ENCODE results near the gene OR1N2.
"Not testable (repeated sequence)": the region's sequence is repeated elsewhere in the genome, so short reads cannot be mapped to it uniquely, and the experiment has no call there.

The OR1N2 gene, protein sequence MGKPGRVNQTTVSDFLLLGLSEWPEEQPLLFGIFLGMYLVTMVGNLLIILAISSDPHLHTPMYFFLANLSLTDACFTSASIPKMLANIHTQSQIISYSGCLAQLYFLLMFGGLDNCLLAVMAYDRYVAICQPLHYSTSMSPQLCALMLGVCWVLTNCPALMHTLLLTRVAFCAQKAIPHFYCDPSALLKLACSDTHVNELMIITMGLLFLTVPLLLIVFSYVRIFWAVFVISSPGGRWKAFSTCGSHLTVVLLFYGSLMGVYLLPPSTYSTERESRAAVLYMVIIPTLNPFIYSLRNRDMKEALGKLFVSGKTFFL

DNA sequence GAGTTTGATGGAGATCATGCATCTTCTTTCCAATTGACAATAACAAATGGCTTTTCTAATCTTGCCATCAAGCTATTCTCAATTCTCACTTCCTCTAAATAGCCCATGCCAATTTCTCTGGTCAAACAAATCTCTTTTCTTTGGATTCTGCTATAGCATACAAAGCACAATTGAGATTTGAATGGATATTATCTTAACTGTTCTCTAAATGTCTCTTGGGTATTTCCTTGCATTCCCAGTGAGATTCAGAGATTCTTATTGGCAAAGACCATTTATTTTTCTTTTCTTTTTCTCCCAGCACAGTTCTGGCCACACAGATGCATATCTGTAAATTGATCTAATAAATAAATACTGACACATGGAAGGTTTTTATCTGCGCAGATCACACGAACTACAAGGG, at the start of gene OR1N2:
OR1N2 (plus strand) TSS at position 301 of the 400 bp plus-strand sequence. CDS start 100 bp downstream, outside the sequence.
- no peak for DNase-seq

DNA sequence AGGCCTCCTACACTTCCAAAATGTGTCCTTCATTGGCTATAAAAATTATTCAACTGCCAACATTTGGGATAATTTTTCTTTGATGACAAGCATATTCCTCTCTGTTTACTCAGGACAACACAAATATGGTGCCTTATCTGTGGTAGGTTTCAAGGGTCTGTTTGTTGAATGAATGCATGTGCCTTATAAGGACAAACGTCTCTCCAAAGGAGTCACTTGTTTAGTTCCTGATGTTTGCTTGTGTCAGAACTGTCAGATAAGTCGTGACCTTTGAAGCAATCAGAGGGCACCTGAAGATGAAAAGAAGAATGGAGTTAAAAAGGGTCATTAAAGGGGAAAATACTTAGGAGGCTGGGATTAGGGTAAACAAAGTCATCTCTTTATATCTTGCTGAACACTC, 45.9 kb upstream of the OR1N2 start:
- no peak for DNase-seq

DNA sequence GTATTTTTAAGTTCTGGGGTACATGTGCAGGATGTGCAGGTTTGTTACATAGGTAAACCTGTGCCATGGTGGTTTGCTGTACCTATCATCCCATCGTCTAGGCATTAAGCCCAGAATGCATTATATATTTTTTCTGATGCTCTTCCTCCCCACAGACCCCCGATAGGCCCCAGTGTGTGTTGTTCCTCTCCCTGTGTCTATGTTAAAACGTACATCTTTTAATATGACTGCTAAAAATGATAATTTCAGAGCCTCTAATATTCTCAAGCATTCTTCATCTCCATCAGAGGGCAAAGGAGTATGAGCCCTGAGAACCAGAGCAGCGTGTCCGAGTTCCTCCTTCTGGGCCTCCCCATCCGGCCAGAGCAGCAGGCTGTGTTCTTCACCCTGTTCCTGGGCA, 42.4 kb upstream of the OR1N2 start, which contains the start of gene OR1J2:
OR1J2 (plus strand) TSS at position 301 of the 400 bp plus-strand sequence; CDS start at position 301, 0 bp downstream.
- no peak for DNase-seq

DNA sequence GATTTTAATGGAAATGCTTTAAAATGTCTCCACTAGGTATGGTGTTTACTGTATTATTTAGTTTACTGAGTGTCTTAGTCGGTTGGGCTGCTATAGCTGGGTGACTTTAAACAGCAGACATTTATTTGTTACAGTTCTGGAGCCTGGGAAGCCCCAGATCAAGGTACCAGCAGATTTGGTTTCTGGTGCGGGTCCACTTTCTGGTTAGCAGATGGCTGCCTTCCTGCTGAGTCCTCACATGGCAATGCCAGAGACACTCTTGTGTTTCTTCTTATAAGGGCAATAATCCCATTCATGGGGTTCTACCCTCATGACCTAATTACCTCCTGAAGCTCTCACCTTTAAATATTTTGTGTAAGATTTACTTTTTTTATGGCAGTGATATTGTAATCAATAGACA, 34.7 kb upstream of the OR1N2 start:
- DNase-seq: peak in 1 of 14 donors; percentile 55

DNA sequence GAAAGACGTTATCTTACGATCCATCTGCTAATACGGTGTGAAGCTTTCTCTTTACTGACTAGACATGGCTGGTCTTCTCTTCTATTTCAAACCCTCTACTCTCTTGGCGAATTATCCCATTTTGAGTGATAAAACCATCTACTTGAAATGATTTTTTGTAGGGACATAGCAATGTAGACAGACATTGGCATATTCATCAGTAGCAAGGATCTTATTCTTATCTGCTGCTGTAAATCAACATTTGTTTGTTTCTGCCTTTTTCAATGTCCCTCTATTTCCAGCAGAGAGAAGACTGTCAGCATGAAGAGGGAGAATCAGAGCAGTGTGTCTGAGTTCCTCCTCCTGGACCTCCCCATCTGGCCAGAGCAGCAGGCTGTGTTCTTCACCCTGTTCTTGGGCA, 34.1 kb upstream of the OR1N2 start, which contains the start of gene OR1J4:
OR1J4 (plus strand) TSS at position 301 of the 400 bp plus-strand sequence; CDS start at position 301, 0 bp downstream.
- no peak for DNase-seq

DNA sequence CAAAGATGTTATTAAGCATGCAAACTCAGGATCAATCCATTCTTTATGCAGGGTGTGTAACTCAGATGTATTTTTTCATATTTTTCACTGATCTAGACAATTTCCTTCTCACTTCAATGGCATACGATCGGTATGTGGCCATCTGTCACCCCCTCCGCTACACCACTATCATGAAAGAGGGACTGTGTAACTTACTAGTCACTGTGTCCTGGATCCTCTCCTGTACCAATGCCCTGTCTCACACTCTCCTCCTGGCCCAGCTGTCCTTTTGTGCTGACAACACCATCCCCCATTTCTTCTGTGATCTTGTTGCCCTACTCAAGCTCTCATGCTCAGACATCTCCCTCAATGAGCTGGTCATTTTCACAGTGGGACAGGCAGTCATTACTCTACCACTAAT, 33.5 kb upstream of the OR1N2 start:
- peak in 1 of 14 donors; percentile 49 for DNase-seq

DNA sequence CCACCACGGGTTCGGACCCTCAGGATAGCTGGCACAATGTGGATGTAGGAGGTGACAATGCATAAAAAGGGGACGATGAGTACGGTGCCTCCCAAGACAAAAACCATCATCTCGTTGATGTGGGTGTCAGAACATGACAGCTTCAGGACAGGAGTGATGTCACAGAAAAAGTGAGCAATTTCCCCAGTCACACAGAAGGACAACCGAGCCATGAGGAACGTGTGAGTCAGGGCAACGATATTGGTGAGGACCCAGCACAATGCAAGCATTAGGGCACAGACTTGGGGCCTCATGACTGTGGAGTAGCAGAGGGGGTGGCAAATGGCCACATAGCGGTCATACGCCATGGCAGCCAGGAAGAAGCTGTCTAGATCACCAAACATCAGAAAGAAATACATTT, 26.3 kb upstream of the OR1N2 start:
- no peak for DNase-seq

DNA sequence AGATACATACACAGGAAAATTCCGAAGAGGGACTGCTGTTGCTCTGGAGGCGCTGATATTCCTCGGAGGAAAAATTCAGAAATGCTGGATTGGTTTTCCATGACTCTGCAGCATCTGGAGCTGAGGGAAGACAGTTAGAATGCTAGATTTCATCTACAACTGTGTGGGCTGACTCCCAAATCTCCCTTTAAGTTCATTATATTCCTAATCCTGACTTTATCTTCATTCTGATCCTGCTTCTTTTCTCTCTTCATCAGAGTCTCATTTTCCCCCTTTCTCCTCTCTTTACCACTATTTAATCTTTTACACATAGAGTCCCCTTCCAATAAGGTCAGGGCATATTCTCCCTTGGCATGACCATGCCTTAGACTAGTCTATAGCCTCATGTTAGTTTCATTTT, 25.7 kb upstream of the OR1N2 start, which contains the start of gene OR1N1:
OR1N1 (minus strand) TSS at position 101 of the 400 bp plus-strand sequence; CDS start at position 101, 0 bp downstream.
- no peak for DNase-seq

DNA sequence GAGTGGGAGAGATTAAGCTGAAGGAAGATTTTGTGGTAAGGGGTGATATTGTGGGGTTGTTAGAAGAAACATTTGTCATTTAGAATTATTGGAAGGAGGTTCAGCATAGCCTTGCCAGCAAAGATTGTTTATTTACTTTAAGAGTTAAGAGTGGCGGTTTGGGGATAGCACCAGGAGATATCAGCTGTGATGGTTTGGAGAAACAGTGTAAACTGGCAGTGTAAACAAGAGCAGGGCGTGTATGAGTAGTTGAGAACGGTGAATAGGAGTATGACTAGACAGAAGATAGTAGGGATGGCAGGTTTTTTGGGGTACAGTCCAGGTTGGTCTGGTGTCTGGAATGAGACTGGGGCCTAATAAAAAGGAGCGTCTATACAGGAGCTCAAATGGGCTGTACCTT, 21.8 kb upstream of the OR1N2 start:
- not testable (repeated sequence) for DNase-seq

DNA sequence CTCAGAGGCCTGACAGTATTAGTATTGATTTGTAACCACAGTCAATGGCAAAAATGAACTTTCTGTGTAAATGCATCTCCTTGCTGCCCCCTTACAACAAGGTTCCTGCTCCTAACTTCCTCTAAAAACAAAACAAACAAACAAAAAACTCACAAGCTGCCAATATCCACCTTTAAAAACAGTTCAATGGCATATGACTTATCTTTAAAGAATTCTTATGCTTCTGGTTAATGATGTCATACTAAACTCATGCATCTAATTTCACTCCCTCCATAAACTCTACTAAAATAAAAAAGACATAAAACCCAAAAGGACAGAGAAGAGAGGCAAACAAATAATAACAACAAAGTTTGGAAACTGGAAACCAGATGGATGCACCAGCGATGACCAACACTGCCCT, 16.8 kb upstream of the OR1N2 start:
- no peak for DNase-seq

DNA sequence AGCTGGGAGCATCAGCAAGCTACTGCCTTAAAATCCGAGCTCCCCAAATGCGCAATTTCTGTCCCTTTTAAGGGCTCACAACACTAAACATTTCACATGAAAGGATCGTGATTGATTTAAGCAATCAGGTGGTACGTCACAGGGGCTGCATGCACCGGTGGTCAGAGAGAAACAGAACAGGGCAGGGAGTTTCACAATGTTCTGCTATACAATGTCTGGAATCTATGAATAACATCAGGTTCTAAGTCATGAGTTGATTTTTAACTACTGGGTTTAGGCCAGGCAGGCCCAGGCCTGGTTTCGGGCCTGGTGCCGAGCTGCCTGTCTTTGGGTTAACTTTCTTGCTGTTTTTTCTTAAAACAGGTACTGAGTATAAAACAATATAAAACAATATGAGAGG, 15.8 kb upstream of the OR1N2 start:
- not testable (repeated sequence) for DNase-seq

DNA sequence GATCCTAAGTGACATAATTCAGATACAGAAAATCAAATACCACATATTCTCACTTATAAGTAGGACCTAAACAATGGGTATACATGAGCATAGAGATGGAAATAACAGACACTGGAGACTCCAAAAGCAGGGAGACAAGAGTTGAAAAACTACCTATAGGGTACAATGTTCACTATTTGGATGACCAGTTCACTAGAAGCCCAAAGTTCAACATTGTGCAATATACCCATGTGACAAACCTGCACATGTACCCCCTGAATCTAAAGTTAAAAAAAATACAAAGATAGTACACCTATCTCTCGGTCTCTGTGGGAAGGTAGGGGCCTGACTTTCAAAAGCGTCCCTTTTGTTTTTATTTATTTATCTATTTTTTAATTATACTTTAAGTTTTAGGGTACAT, 14.2 kb upstream of the OR1N2 start:
- DNase-seq: no peak

DNA sequence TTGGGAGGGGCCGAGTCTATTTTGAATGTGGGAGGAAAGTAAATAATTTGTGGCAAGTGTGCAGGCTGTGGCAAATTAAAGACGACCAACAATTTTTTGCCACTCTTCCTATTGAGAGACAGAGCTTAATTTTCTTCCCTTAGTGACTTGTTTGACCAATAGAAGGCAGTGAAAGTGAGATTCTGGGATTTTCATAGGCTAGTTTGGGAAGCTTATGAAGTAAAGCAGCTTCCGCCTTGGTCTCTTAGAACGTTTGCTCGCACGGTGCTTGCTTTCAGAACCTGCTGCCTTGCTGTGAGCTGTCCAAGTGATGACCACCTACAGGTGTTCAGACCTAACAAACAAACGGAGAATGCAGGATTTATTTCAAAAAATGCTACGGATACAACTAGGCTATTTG, 6.7 kb upstream of the OR1N2 start:
- DNase-seq: no peak

DNA sequence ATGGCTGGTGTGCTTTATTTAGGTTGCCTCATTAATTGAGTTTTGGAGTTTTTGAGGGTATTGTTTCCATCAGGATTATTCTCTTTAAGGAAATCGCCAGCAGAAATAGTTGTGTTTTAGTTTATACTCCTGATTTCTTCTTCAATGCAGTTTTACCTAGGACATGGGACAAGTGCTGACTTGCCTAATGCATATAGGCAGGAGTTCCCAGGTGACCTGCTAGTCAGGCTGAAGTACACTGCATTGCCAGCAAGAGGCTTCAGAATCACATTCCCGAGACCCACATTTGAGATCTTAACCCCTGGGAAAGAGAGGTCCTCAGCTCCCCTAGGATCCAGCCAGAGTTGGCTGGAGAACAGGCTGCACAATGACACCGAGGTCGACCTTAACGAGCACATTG, 1.5 kb upstream of the OR1N2 start:
- DNase-seq: no peak

DNA sequence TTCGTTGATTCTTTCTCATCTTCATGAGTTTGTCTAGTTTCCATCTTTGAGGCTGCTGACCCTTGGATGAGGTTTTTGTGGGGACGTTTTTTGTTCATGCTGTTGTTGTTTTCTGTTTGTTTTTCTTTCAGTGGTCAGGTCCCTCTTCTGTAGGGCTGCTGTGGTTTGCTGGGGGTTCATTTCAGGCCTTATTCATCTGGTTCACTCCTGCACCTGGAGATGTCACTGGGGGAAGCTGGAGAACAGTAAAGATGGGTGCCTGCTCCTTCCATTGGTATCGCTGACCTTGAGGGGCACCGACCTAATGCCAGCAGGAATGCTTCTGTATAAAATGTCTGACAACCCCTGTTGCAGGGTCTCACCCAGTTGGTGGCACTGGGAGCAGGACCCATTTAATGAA, 8.5 kb downstream of the OR1N2 start:
- no peak for DNase-seq

DNA sequence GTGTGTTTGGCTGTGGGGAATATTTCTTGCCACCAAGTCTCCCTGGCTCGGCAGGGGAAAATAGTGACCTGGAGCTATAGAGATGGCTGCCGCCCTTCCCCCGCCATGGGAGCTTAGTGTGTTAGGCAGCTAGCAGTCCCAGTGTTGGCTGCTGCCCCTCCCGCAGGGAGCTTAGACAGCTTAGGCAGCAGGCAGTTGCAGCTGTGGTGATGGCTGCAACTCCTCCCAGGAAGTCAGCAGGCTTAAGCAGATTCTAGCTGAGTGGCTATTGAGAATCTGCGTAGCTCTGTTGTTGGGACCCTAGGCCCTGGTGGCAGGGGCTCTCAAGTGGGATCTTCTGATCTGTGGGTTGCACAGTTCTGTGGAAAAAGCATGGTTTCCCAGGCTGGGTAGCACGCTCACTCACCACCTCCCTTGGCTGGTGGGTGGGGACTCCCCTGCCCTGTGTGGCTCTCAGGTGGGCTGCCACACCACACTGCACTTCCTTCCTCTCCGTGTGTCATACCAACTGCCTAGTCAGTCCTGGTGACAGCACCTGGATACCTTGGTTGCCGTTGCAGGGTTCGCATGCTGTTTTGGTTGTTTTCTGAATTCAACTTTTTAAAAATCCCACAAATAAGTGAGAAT, 9.3 kb downstream of the OR1N2 start:
- DNase-seq: no peak

DNA sequence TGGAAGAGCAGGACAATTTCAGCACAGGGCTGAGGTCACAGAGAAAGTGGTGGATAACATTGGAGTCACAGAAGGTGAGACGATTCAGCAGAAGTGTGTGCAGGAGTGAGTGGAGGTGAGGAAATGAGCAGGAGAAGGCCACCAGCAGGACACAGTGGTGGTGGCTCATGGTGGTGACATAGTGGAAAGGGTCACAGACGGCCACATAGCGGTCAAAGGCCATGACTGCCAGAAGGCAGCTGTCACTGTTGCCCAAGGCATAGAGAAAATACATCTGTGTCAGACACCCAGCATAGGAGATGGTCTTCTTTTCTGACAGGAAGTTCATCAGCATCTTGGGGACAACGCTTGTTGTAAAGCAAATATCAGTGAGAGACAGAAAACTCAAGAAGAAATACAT, 15.0 kb downstream of the OR1N2 start:
- DNase-seq: no peak

DNA sequence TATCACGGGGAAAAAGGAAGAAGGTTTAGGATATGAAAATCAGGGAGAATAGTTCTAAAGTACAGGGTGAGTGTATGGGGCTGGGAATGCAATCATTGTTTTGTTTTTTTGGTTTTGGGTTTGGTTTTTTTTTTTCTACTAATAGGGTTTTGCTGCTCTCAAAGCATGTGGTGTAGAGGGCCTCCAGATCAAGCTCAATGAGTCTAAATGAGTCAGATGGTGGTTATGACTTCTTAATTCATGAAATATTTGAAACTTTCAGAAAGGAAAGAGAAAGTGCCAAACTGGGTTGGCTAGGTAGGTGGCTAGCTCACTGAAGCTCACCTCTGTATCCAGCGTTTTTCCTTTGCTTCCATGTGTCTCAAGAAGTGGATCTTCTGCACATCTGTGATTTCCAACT, 19.5 kb downstream of the OR1N2 start:
- no peak for DNase-seq

DNA sequence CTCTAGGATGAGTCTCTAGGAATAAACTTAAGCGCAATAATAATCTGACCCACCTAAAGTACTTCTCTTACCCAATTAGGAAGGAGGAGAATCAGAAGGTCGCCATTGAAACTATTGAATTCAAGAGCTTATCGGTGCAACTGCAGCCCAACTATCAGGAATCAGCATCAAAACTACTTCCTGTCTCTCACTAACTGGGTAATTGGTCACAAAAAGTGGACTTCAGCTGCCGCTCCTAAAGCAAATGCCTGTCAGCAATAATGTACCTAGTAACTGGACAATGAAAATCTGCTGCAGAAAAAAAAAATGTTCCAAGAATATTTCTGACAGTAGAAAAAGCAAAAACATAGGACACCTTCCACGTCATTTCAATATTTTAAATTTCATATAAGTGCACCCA, 27.0 kb downstream of the OR1N2 start:
- DNase-seq: no peak

DNA sequence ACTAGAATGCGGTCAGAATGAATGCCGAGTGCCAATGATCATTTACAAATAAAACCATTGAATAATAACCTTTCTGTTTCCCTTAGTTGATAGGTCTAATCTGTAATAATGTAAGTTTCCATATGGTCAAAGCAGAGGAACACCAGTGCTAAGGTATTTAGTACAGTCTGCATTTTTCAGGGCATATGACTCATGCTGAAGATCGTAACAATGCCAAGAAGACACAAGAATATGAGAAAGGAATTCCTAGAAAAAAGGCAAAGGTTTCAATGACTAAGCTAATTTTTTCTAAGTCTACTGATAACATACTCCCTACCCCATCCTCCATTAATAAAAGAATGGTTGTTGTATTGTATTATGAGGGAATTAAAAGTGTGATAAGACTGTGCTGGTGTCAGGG, 27.4 kb downstream of the OR1N2 start:
- no peak for DNase-seq

DNA sequence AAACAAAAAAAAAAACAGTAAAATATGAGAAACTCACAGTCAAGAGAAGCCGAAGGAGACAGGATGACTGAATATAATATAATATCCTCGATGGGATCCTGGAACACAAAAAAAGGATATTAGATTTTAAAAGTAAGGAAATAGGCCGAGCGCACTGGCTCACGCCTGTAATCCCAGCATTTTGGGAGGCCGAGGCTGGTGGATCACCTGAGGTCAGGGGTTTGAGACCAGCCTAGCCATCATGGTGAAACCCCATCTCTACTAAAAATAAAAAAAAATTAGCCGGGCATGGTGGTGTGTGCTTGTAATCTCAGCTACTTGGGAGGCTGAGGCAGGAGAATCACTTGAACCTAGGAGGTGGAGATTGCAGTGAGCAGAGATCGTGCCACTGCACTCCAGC, 30.4 kb downstream of the OR1N2 start, which contains the start of gene OR1L8:
OR1L8 (minus strand) TSS at position 101 of the 400 bp plus-strand sequence. CDS start 14,907 bp downstream, outside the sequence.
- not testable (repeated sequence) for DNase-seq

Data from C1 segment of cervical spinal cord (tissue), 14 donors.